ENCODE data around the gene NIT1. TPM values are rescaled to one million over a fixed set of nuclear protein-coding genes. Genes with fewer than 3 reads are reported as not detected.

Gene NIT1
- total and polyA plus RNA-seq, 10 of the 15 experiments (the other 5 are each of a cell fraction or from before 2014, with no cell fraction given) = 19.2 to 54.4 (median 28.3) TPM

DNA sequence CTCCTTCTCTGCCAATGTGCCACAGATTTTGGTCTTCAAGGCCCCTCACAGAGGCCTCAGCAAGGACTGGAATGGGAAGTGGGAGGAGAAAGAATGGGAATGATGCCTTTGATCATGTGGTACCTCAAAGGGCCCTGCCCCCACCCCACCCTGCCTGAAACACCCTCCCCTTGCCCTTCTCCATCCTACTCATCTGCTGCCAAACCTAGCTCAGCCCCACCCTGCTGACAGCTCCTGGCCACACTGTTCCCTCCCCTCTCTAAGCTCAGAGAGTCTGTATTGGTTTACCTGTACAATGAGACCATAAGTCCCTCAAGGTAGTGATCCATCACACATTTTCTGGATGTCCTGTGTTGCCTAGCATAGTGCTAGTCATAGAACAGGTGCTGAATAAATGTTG lies 41.5 kb upstream of the NIT1 start (continued):
- TF ChIP-seq, protein P1, sequence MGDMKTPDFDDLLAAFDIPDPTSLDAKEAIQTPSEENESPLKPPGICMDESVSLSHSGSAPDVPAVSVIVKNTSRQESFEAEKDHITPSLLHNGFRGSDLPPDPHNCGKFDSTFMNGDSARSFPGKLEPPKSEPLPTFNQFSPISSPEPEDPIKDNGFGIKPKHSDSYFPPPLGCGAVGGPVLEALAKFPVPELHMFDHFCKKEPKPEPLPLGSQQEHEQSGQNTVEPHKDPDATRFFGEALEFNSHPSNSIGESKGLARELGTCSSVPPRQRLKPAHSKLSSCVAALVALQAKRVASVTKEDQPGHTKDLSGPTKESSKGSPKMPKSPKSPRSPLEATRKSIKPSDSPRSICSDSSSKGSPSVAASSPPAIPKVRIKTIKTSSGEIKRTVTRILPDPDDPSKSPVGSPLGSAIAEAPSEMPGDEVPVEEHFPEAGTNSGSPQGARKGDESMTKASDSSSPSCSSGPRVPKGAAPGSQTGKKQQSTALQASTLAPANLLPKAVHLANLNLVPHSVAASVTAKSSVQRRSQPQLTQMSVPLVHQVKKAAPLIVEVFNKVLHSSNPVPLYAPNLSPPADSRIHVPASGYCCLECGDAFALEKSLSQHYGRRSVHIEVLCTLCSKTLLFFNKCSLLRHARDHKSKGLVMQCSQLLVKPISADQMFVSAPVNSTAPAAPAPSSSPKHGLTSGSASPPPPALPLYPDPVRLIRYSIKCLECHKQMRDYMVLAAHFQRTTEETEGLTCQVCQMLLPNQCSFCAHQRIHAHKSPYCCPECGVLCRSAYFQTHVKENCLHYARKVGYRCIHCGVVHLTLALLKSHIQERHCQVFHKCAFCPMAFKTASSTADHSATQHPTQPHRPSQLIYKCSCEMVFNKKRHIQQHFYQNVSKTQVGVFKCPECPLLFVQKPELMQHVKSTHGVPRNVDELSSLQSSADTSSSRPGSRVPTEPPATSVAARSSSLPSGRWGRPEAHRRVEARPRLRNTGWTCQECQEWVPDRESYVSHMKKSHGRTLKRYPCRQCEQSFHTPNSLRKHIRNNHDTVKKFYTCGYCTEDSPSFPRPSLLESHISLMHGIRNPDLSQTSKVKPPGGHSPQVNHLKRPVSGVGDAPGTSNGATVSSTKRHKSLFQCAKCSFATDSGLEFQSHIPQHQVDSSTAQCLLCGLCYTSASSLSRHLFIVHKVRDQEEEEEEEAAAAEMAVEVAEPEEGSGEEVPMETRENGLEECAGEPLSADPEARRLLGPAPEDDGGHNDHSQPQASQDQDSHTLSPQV (IDR thresholded peaks at IDR 0.05) = no peak

DNA sequence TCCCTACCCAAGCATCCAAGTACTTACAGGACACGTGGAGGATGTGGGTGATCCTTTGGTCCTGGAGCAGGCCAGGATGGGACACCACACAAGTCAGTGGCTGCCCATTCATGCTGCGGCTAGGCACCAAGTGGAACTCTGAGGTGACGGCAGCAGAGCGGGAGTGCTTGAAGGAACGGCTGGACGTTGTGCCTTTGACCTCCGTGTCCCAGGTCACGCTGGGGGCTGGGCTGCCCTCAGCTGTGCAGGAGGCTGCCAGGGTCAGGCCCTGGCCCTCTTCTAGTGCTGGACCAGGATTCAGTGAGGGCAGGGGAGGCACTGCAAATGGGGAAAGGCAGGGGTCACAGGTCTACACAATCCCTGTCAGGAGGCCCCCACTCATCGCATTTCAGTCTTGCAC lies 40.5 kb upstream of the NIT1 start:
- TF ChIP-seq CEBPB (IDR thresholded peaks at IDR 0.05; ENCODE audit: borderline replicate concordance in 1 of 2, low read depth in 2 of 2, low read length in 2 of 2) = no peak
- no peak for TF ChIP-seq TCF3 (IDR thresholded peaks at IDR 0.05; ENCODE audit: borderline replicate concordance, insufficient read depth, low read depth, low read length)
- no TSS peak for BruUV-seq (replicated peaks)
- POLR2A ChIA-PET = no interaction called here
- Histone ChIP-seq H3K4me2 (ENCODE audit: control insufficient read depth, insufficient read depth) (no peak overlapping the region), H3K4me1 (ENCODE audit: control insufficient read depth, insufficient read depth, low read length) (no peaks in the 10 kb centered on the region; the same call in 1 of the 2 replicates), H3K27ac (ENCODE audit: control insufficient read depth, insufficient read depth) (no peak overlapping the region), H3K9ac (ENCODE audit: control insufficient read depth, insufficient read depth, low read length) (no peak overlapping the region), H3K27me3 (replicated peaks in 1 of 2; ENCODE audit: control insufficient read depth in 2 of 2, insufficient read depth in 2 of 2, low read length in 1 of 2) (no peaks in the 10 kb centered on the region), H3K4me3 (no peak overlapping the region), H2AFZ (ENCODE audit: control insufficient read depth, low read depth, low read length) (no peak overlapping the region), H3K36me3 (ENCODE audit: control insufficient read depth in 2 of 2, insufficient read depth in 2 of 2, low read length in 1 of 2) (no peaks in the 10 kb centered on the region), H3K79me2 (ENCODE audit: control insufficient read depth, insufficient read depth, low read length) (no peaks in the 10 kb centered on the region), H3K9me3 (replicated peaks; ENCODE audit: control insufficient read depth, insufficient read depth, low read length) (no peaks in the 10 kb centered on the region), H4K20me1 (ENCODE audit: control insufficient read depth, insufficient read depth) (no peaks in the 10 kb centered on the region)
- CTCF ChIA-PET = interaction anchor here (1.0 kb wide), 1 partner anchor 80 kb away, joined by 3 read pairs; no protein-coding TSS in a partner anchor
- RAD21 ChIA-PET (ENCODE audit: unreplicated experiment) = no interaction called here
- FAIRE-seq (no peak), DNase-seq (ENCODE audit: low read depth, low spot score) (no peak), ATAC-seq (no peak)
- intact Hi-C loops (cut with micrococcal nuclease; ENCODE audit: unreplicated experiment) (no loop called here), in situ Hi-C loops (cut with MboI) (no loop called here)
- SMC1A ChIA-PET (ENCODE audit: uncharacterized antibody, unreplicated experiment) = no interaction called here
- WGBS (ENCODE audit: insufficient coverage, insufficient replicate concordance, low lambda C conversion rate, missing lambda C conversion rate) = 54% methylated on average over 9 of the region's 9 CpGs

All from GM12878 (cell line).